Superior temporal gyrus (tissue), 1 donor: ENCODE results near the gene TRPC5OS.

Experiments
- DNase-seq: peaks from one replicate; pipeline ENCODE4 v3.0.0-alpha.2; 2016; ENCODE audit errors: extremely low spot score

The TRPC5OS gene

GRCh38 chrX:111875881-111876280 is at the start of gene TRPC5OS:
Gene TRPC5OS (plus strand): TSS chrX:111876181. CDS start chrX:111901850, 25,669 bp downstream.
- DNase-seq: no peak

- no peak for DNase-seq
These were observed 46.6 kb upstream of the TRPC5OS start for GRCh38 chrX:111829345-111829744.

- no peak for DNase-seq
These were observed 45.4 kb upstream of the TRPC5OS start for GRCh38 chrX:111830571-111830970.

GRCh38 chrX:111831343-111831742 is 44.6 kb upstream of the TRPC5OS start:
- peak; percentile 8 for DNase-seq

- DNase-seq: no peak
These were observed 38.8 kb upstream of the TRPC5OS start for GRCh38 chrX:111837197-111837596.

- DNase-seq: no peak
These were observed 28.4 kb upstream of the TRPC5OS start for GRCh38 chrX:111847491-111848133.

GRCh38 chrX:111848541-111848940 is 27.4 kb upstream of the TRPC5OS start:
- DNase-seq: no peak

GRCh38 chrX:111850975-111851374 is 25.0 kb upstream of the TRPC5OS start:
- no peak for DNase-seq

- no peak for DNase-seq
These were observed 21.2 kb upstream of the TRPC5OS start for GRCh38 chrX:111854556-111855490.

- no peak for DNase-seq
These were observed 18.4 kb upstream of the TRPC5OS start for GRCh38 chrX:111857534-111858060.

- DNase-seq: no peak
These were observed 14.4 kb upstream of the TRPC5OS start for GRCh38 chrX:111861605-111862004.

- no peak for DNase-seq
These were observed 8.7 kb upstream of the TRPC5OS start for GRCh38 chrX:111867236-111867635.

GRCh38 chrX:111868726-111869638 is 7.0 kb upstream of the TRPC5OS start:
- no peak for DNase-seq

- peak; percentile 67 for DNase-seq
These were observed 6.3 kb upstream of the TRPC5OS start for GRCh38 chrX:111869639-111870034.

- no peak for DNase-seq
These were observed 1.7 kb upstream of the TRPC5OS start for GRCh38 chrX:111874241-111874640.

GRCh38 chrX:111876646-111877045 is 665 bp downstream of the TRPC5OS start:
- no peak for DNase-seq

GRCh38 chrX:111877681-111878080 is 1.7 kb downstream of the TRPC5OS start:
- no peak for DNase-seq

- no peak for DNase-seq
These were observed 4.8 kb downstream of the TRPC5OS start for GRCh38 chrX:111880735-111881134.

GRCh38 chrX:111881715-111882114 is 5.7 kb downstream of the TRPC5OS start:
- DNase-seq: no peak

- DNase-seq: peak; percentile 11
These were observed 10.7 kb downstream of the TRPC5OS start for GRCh38 chrX:111886678-111887077.

- DNase-seq: no peak
These were observed 12.6 kb downstream of the TRPC5OS start for GRCh38 chrX:111888600-111888999.

- DNase-seq: no peak
These were observed 16.4 kb downstream of the TRPC5OS start for GRCh38 chrX:111892375-111892774.
